ENCODE measurements around the gene PDE7B. TPM values are rescaled to one million over a fixed set of nuclear protein-coding genes. Genes with fewer than 3 reads are reported as not detected.

The PDE7B gene
- total and polyA plus RNA-seq, 9 of the 15 experiments (the other 6 are each of a cell fraction or from before 2014, with no cell fraction given), result 0.01 TPM; not detected in 8

- no peak for TF ChIP-seq ZNF134 (CRISPR knock-in tag; conservative IDR thresholded peaks at IDR 0.05)
- no peak for TF ChIP-seq ZFP1 (CRISPR knock-in tag; IDR thresholded peaks at IDR 0.05)
- TF ChIP-seq XRCC4 (IDR thresholded peaks at IDR 0.05; ENCODE audit: extremely low read depth, insufficient read depth, insufficient read length), result no peak
- no peak for TF ChIP-seq ZEB2 (IDR thresholded peaks at IDR 0.05)
- no peak for TF ChIP-seq ZMIZ1 (IDR thresholded peaks at IDR 0.05; ENCODE audit: low read depth in 2 of 2, low read length in 2 of 2)
- no peak for TF ChIP-seq MYBL2 (IDR thresholded peaks at IDR 0.05; ENCODE audit: low read depth)
- no peak for TF ChIP-seq MYBL2 (CRISPR knock-in tag; IDR thresholded peaks at IDR 0.05; ENCODE audit: borderline replicate concordance)
These were observed 155.8 kb downstream of the PDE7B start (continued) for GRCh38 chr6:136007345-136007744.

- Histone ChIP-seq H3K9me1 (ENCODE audit: control insufficient read depth, insufficient read depth, low read length) (no peaks in the 10 kb centered on the region), H3K27ac (ENCODE audit: extremely low read depth, low read depth, low read length) (no peak overlapping the region), H3K27me3 (ENCODE audit: control insufficient read depth in 2 of 2, insufficient read depth in 2 of 2, low read length in 2 of 2) (no peaks in the 10 kb centered on the region; a peak in 1 of 5 replicates), H3K4me3 (no peak overlapping the region), H3K9me3 (replicated peaks; ENCODE audit: control insufficient read depth, insufficient read depth, low read depth, low read length) (no peaks in the 10 kb centered on the region), H3K36me3 (ENCODE audit: control insufficient read depth, insufficient read depth, low read length) (no peaks in the 10 kb centered on the region), H4K20me1 (replicated peaks; ENCODE audit: control insufficient read depth, insufficient read depth, low read length) (no peaks in the 10 kb centered on the region), H3K9ac (ENCODE audit: insufficient read depth in 1 of 2, low read depth in 2 of 2, low read length in 2 of 2) (no peak overlapping the region), H3K79me2 (ENCODE audit: control insufficient read depth, insufficient read depth, low read length) (no peaks in the 10 kb centered on the region), H3K4me1 (replicated peaks in 1 of 2; ENCODE audit: control insufficient read depth in 2 of 2, insufficient read depth in 2 of 2, low read length in 2 of 2) (no peaks in the 10 kb centered on the region), H3K4me2 (ENCODE audit: insufficient read depth, low read length) (no peak overlapping the region), H2AFZ (ENCODE audit: low read depth, low read length) (no peak overlapping the region)
- ChIA-PET CTCF (ENCODE audit: low intra/inter-chr PET ratio) (no interaction called here), POLR2A (no interaction called here)
- in situ Hi-C loops (cut with MboI) (no loop called here), intact Hi-C loops (cut with micrococcal nuclease) (no loop called here)
- no TSS peak for BruUV-seq (replicated peaks)
- ATAC-seq (no peak), FAIRE-seq (no peak), DNase-seq (ENCODE audit: extremely low read depth in 1 of 4, low spot score in 3 of 4) (no peak)
- 0% methylated on average over 2 of the region's 2 CpGs for WGBS (ENCODE audit: insufficient coverage, low coverage, missing lambda C conversion rate)
- TF ChIP-seq MBD2 (IDR thresholded peaks at IDR 0.05; ENCODE audit: borderline replicate concordance, low read depth) (no peak), NR4A1 (CRISPR knock-in tag; IDR thresholded peaks at IDR 0.05) (no peak), NR4A1 (tag; IDR thresholded peaks at IDR 0.05) (no peak), ZFP36 (IDR thresholded peaks at IDR 0.05; ENCODE audit: low read depth, low read length, partially characterized antibody) (no peak), U2AF1 (optimal IDR thresholded peaks at IDR 0.05; ENCODE audit: low read depth, low read length) (no peak), HBP1 (CRISPR knock-in tag; IDR thresholded peaks at IDR 0.05) (no peak), CEBPB (tag; IDR thresholded peaks at IDR 0.05) (no peak), PYGO2 (tag; IDR thresholded peaks at IDR 0.05) (no peak), KLF10 (CRISPR knock-in tag; IDR thresholded peaks at IDR 0.05) (no peak), ZNF431 (CRISPR knock-in tag; IDR thresholded peaks at IDR 0.05) (no peak), ZNF239 (CRISPR knock-in tag; IDR thresholded peaks at IDR 0.05) (no peak), ZNF586 (CRISPR knock-in tag; conservative IDR thresholded peaks at IDR 0.05) (no peak), HDAC2 (IDR thresholded peaks at IDR 0.05) (no peak), MYBL2 (IDR thresholded peaks at IDR 0.05; ENCODE audit: low read depth) (no peak), MYBL2 (CRISPR knock-in tag; IDR thresholded peaks at IDR 0.05; ENCODE audit: borderline replicate concordance) (no peak)
These were observed 160.0 kb downstream of the PDE7B start for GRCh38 chr6:136011475-136011874.
